D721Med (cell line): ENCODE results near the gene RNASEH2B.

Source experiments
- DNase-seq: peaks from one replicate; pipeline ENCODE4 v3.0.0; 2011; ENCODE audit warnings: low spot score; ENCODE audit not compliant: insufficient read length
- FAIRE-seq: peaks from 2 replicates; lab custom pipeline; 2011; peaks lifted over from hg19 to GRCh38; lab: Jason Lieb, UNC
- CTCF ChIP-seq: IDR thresholded peaks from 2 replicates; pipeline ENCODE4 v1.5.1; 2012; ENCODE audit warnings: mild to moderate bottlenecking, control low read depth; ENCODE audit not compliant: insufficient read depth; ENCODE audit errors: missing control alignments

Gene RNASEH2B, protein sequence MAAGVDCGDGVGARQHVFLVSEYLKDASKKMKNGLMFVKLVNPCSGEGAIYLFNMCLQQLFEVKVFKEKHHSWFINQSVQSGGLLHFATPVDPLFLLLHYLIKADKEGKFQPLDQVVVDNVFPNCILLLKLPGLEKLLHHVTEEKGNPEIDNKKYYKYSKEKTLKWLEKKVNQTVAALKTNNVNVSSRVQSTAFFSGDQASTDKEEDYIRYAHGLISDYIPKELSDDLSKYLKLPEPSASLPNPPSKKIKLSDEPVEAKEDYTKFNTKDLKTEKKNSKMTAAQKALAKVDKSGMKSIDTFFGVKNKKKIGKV

DNA sequence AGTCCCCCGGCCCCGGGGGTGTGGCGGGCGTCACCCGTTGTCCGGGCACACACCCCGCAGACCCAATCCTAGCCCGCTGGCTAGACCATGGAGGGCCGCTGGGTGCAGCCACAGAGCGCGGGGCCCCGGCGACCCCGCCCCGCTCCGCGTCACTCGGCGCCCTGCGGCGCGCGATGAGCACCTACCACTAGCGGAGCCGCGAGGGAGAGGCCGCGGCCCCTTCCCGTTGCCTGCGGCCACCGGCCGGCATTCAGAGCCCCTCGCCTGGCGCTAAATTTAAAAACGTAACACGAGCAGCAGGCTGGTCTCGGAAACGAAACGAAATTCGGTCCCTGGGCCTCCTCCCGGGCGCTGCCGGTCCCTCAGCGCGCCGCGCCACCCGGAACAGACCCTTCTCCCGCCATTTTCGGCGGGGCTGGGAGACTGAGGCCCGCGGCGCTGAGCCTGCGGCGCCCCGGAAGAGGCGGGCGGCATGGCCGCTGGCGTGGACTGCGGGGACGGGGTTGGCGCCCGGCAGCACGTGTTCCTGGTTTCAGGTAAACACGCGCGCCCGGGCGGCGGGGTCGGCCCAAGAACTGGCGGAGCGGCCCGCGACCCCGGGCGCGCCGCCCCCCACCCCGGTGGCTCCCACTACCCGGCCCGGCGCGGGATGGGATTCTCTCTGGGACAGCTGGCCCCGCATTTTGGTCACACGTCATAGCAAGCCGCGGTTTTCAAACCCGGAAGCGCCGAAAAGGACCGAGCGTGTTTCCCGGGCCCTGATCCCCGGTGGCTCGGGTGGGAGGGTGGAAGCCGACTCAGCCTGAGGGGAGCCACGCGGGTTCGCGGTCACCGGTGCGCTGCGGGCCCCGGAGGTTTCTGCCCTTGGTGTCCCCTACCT is at the start of gene RNASEH2B:
Gene RNASEH2B (plus strand): TSS at position 187 of the 880 bp plus-strand sequence. CDS start 286 bp downstream, at position 473.
- TF ChIP-seq CTCF: no peak
- no peak for FAIRE-seq
- peak; percentile 42 for DNase-seq

- DNase-seq (no peak), FAIRE-seq (no peak)
- TF ChIP-seq CTCF: no peak
These were observed 45.1 kb upstream of the RNASEH2B start for GRCh38 chr13:50864492-50864891.

DNA sequence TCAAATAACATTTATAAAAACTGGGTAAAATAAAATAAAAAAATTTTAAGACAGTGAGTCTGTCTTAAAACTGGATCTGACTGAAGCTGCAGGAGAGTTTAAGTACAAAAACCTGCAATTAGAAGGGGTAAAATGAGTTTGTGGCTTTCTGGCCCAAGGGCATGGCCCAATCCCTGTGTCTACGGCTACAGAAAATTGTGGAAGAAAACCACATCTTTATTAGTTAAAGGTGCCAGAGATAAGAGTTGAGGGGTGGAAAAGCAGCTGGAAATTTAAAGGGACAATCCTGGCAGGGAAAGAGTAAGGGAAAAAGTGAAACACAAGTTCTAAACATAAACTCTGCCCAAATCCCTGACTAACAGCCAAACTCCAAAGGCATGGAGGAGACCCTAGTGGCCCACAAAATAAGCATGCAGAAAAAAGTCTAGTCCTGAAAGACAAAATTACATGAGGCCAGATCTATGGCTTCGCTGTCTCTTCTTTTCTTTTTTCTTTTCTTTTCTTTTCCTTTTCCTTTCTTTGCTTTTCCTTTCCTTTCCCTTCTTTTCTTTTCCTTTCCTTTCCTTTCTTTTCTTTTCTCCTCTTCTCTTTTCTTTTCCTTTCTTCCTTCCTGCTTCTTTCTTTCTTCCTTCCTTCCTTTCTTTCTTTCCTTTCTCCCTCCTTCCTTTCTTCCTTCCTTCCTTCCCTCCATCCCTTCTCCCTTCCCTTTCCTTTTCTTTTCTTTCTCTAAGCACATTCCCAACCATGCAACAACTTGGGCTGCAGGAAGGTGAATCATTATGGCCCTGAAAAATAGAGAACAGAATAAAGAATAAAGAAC is 42.6 kb upstream of the RNASEH2B start:
- TF ChIP-seq CTCF: no peak
- FAIRE-seq (no peak), DNase-seq (no peak)

GRCh38 chr13:50867637-50867945 is 42.0 kb upstream of the RNASEH2B start:
- no peak for FAIRE-seq
- DNase-seq: no peak
- TF ChIP-seq CTCF: no peak

DNA sequence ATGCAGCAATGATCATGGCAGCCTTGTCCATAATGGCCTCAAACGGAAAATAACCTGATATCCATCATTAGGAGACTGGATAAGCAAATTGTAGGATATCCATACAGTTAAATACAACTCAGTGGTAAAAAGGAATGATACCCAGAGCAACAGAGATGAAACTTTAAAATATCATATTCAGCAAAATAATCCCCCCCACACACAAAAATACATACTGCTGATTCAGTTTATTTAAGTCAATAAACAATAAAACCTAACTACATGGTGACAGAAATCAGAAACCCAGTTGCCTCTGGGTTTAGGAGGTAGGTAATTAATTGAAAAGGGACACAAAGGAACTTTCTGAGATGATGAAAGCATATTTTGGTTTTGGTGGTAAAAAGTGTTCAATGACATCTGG is 38.2 kb upstream of the RNASEH2B start:
- TF ChIP-seq CTCF: no peak
- FAIRE-seq (no peak), DNase-seq (no peak)

GRCh38 chr13:50873467-50873866 is 36.1 kb upstream of the RNASEH2B start:
- TF ChIP-seq CTCF: no peak
- DNase-seq (no peak), FAIRE-seq (no peak)
